HepG2 (cell line): ENCODE data around the gene ATP5F1A. TPM values are rescaled to one million over a fixed set of nuclear protein-coding genes. Genes with fewer than 3 reads are reported as not detected.
A peak's percentile ranks its signal among the peaks of the same experiment; 100 is the strongest.

Experiments
- CC2D1A ChIP-seq: sonication (generic); formaldehyde crosslinking; IDR thresholded peaks from 2 replicates; pipeline ENCODE4 v1.8.1; 2023; ENCODE audit warnings: mild to moderate bottlenecking, missing genetic modification reagents
- CREM ChIP-seq, 2 experiments: sonication (generic) in 1 of 2; formaldehyde crosslinking in 1 of 2; IDR thresholded peaks; 2 replicates each; pipeline versions ENCODE4 v1.4.0 to v1.6.1; 2016 to 2020; ENCODE audit warnings: antibody characterized with exemption in 1 of 2, mild to moderate bottlenecking in 1 of 2, missing genetic modification reagents in 1 of 2
- DMTF1 ChIP-seq: sonication (generic); formaldehyde crosslinking; IDR thresholded peaks from 2 replicates; pipeline ENCODE4 v1.4.0; 2020; ENCODE audit warnings: mild to moderate bottlenecking, missing genetic modification reagents
- GATA4 ChIP-seq: sonication (generic); IDR thresholded peaks from 2 replicates; pipeline ENCODE4 v1.6.1; 2016; ENCODE audit warnings: antibody characterized with exemption, low read depth, borderline replicate concordance
- GPN1 ChIP-seq: sonication (generic); formaldehyde crosslinking; IDR thresholded peaks from 2 replicates; pipeline ENCODE4 v1.5.1; 2020; ENCODE audit warnings: missing genetic modification reagents, borderline replicate concordance
- JARID2 ChIP-seq: sonication (generic); formaldehyde crosslinking; IDR thresholded peaks from 2 replicates; pipeline ENCODE4 v1.8.1; 2023; ENCODE audit warnings: missing genetic modification reagents, inconsistent platforms; ENCODE audit not compliant: insufficient replicate concordance
- KDM2A ChIP-seq: sonication (generic); formaldehyde crosslinking; IDR thresholded peaks from 2 replicates; pipeline ENCODE4 v1.4.0; 2020; ENCODE audit warnings: low read depth, missing genetic modification reagents, borderline replicate concordance
- NFIB ChIP-seq: sonication (generic); formaldehyde crosslinking; IDR thresholded peaks from 2 replicates; pipeline ENCODE4 v1.9.0; 2021; ENCODE audit warnings: missing genetic modification reagents, mild to moderate bottlenecking, borderline replicate concordance
- NPAS2 ChIP-seq: sonication (generic); formaldehyde crosslinking; IDR thresholded peaks from 2 replicates; pipeline ENCODE4 v1.8.0; 2022; ENCODE audit warnings: mild to moderate bottlenecking, missing genetic modification reagents, borderline replicate concordance
- POLR2AphosphoS5 ChIP-seq: IDR thresholded peaks from 2 replicates; pipeline ENCODE4 v1.6.1; 2012; ENCODE audit warnings: low read depth, low read length
- RFX5 ChIP-seq: IDR thresholded peaks from 2 replicates; pipeline ENCODE4 v1.6.1; 2011; ENCODE audit warnings: low read depth, low read length, improper control_type of control experiment
- RFXANK ChIP-seq: IDR thresholded peaks from 2 replicates; pipeline ENCODE4 v1.6.1; 2016
- RXRA ChIP-seq: sonication (generic); formaldehyde crosslinking; IDR thresholded peaks from 2 replicates; pipeline ENCODE4 v1.5.1; 2020; ENCODE audit warnings: missing genetic modification reagents
- SALL2 ChIP-seq: sonication (generic); formaldehyde crosslinking; IDR thresholded peaks from 2 replicates; pipeline ENCODE4 v1.8.1; 2023; ENCODE audit warnings: mild to moderate bottlenecking, missing genetic modification reagents, inconsistent platforms
- SATB2 ChIP-seq: sonication (generic); formaldehyde crosslinking; IDR thresholded peaks from 2 replicates; pipeline ENCODE4 v1.5.0; 2020; ENCODE audit warnings: missing genetic modification reagents
- SOX6 ChIP-seq, 2 experiments: fragments of 450-650 bp in 1 of 2; sonication (generic) in 1 of 2; formaldehyde crosslinking in 1 of 2; IDR thresholded peaks; 2 replicates each; pipeline versions ENCODE4 v1.4.0 to v1.6.1; 2017 to 2020; ENCODE audit warnings: antibody characterized with exemption in 1 of 2, mild to moderate bottlenecking in 1 of 2, missing genetic modification reagents in 1 of 2
- SRF ChIP-seq: IDR thresholded peaks from 2 replicates; pipeline ENCODE4 v1.6.1; 2011; ENCODE audit warnings: mild to moderate bottlenecking, low read depth, low read length, moderate library complexity
- STAG1 ChIP-seq: sonication (generic); formaldehyde crosslinking; IDR thresholded peaks from 2 replicates; pipeline ENCODE4 v1.4.0; 2020; ENCODE audit warnings: missing genetic modification reagents
- ZBTB14 ChIP-seq: sonication (generic); formaldehyde crosslinking; IDR thresholded peaks from 2 replicates; pipeline ENCODE4 v1.4.0; 2020; ENCODE audit warnings: missing genetic modification reagents
- ZFY ChIP-seq: sonication (generic); formaldehyde crosslinking; IDR thresholded peaks from 2 replicates; pipeline ENCODE4 v1.4.0; 2020; ENCODE audit warnings: missing genetic modification reagents
- ZNF101 ChIP-seq: sonication (generic); formaldehyde crosslinking; IDR thresholded peaks from 2 replicates; pipeline ENCODE4 v1.4.0; 2020; ENCODE audit warnings: mild to moderate bottlenecking, low read depth, missing genetic modification reagents, borderline replicate concordance
- ZNF460 ChIP-seq: sonication (generic); formaldehyde crosslinking; IDR thresholded peaks from 2 replicates; pipeline ENCODE4 v1.5.1; 2020; ENCODE audit warnings: missing genetic modification reagents, mild to moderate bottlenecking, borderline replicate concordance
- ZNF496 ChIP-seq: sonication (generic); formaldehyde crosslinking; IDR thresholded peaks from 2 replicates; pipeline ENCODE4 v1.8.1; 2023; ENCODE audit warnings: mild to moderate bottlenecking, moderate library complexity, missing genetic modification reagents; ENCODE audit not compliant: insufficient replicate concordance
- ZNF775 ChIP-seq: sonication (generic); formaldehyde crosslinking; IDR thresholded peaks from 2 replicates; pipeline ENCODE4 v1.4.0; 2020; ENCODE audit warnings: missing genetic modification reagents, mild to moderate bottlenecking, moderate library complexity, borderline replicate concordance
- ZNF777 ChIP-seq: sonication (generic); formaldehyde crosslinking; IDR thresholded peaks from 2 replicates; pipeline ENCODE4 v1.4.0; 2020; ENCODE audit warnings: missing genetic modification reagents
- ZNF784 ChIP-seq: sonication (generic); formaldehyde crosslinking; IDR thresholded peaks from 2 replicates; pipeline ENCODE4 v1.5.1; 2020; ENCODE audit warnings: missing genetic modification reagents, mild to moderate bottlenecking, borderline replicate concordance
- ZSCAN21 ChIP-seq: sonication (generic); formaldehyde crosslinking; IDR thresholded peaks from 2 replicates; pipeline ENCODE4 v1.8.0; 2022; ENCODE audit warnings: mild to moderate bottlenecking, missing genetic modification reagents, moderate library complexity, borderline replicate concordance
- polyA plus RNA-seq, 8 experiments: library from polyadenylated mRNA; depleted of rRNA in 3 of 8; stranded (reverse) in 7 of 8; unstranded in 1 of 8; fragments of >200 nt; fragmentation: Illumina TruSeq in 4 of 8; extraction: Trizol in 4 of 8; gene quantifications; 2 replicates each; pipeline versions ENCODE4 v1.2.1 to v1.2.3, GENCODE V29; 2011 to 2016; ENCODE audit warnings: low read depth in 4 of 8, missing spikeins in 1 of 8, mixed read lengths in 1 of 8; ENCODE audit not compliant: insufficient read depth in 1 of 8
- total RNA-seq, 5 experiments: library from RNA; depleted of rRNA; stranded (reverse); fragments of >200 nt; fragmentation: Illumina TruSeq; extraction: Trizol; gene quantifications; 2 replicates each; pipeline ENCODE4 v1.2.3, GENCODE V29; 2016; ENCODE audit warnings: low read depth in 1 of 5

ATP5F1A gene
- total and polyA plus RNA-seq, 2 of the 13 experiments (the other 11 are each of a cell fraction or from before 2014, with no cell fraction given) = 459 to 922 TPM

GRCh38 chr18:46071653-46072375 lies 26.3 kb downstream of the ATP5F1A start, which contains the start of gene PSTPIP2 (continued):
- no peak for TF ChIP-seq NPAS2 (CRISPR knock-in tag)
- TF ChIP-seq ZBTB14 = no peak
- no peak for TF ChIP-seq ZNF496
- no peak for TF ChIP-seq RXRA (CRISPR knock-in tag)
- TF ChIP-seq ZNF460 (CRISPR knock-in tag) = no peak
- TF ChIP-seq ZNF777 = peak; percentile 83
- no peak for TF ChIP-seq NFIB (CRISPR knock-in tag)
- TF ChIP-seq GPN1 = no peak
- TF ChIP-seq RFX5 = no peak
- no peak for TF ChIP-seq ZNF784
- no peak for TF ChIP-seq CREM (IDR thresholded peaks at IDR 0.05)
- TF ChIP-seq CREM (CRISPR knock-in tag; IDR thresholded peaks at IDR 0.05) = no peak
- no peak for TF ChIP-seq DMTF1 (CRISPR knock-in tag)
- TF ChIP-seq CC2D1A (CRISPR knock-in tag) = no peak
- no peak for TF ChIP-seq ZNF101 (CRISPR knock-in tag)
- TF ChIP-seq SOX6 (IDR thresholded peaks at IDR 0.05) = no peak
- TF ChIP-seq SOX6 (CRISPR knock-in tag; IDR thresholded peaks at IDR 0.05) = no peak
- TF ChIP-seq SATB2 (CRISPR knock-in tag) = no peak
- TF ChIP-seq KDM2A = peak; percentile 57; the same call in 1 of the 2 replicates
- no peak for TF ChIP-seq STAG1
- TF ChIP-seq SRF = no peak
- no peak for TF ChIP-seq JARID2 (CRISPR knock-in tag)
- no peak for TF ChIP-seq GATA4
- no peak for TF ChIP-seq POLR2AphosphoS5
- 0 out of 2 replicates have a peak, but pooled peaks have one; percentile 21 for TF ChIP-seq ZSCAN21
- TF ChIP-seq RFXANK (CRISPR knock-in tag) = no peak
- peak; percentile 38; the same call in 1 of the 2 replicates for TF ChIP-seq ZFY
- no peak for TF ChIP-seq ZNF775 (CRISPR knock-in tag)
- no peak for TF ChIP-seq SALL2 (CRISPR knock-in tag)
